NCI-H2227 (cell line): ENCODE measurements around the gene PDE4D.

ENCODE experiments used
- DNase-seq: peaks from one replicate; lab custom pipeline; 2025; ENCODE audit not compliant: unreplicated experiment; lab: John Stamatoyannopoulos, UW

PDE4D gene

GRCh38 chr5:59346514-59346913, 547.0 kb downstream of the PDE4D start:
- no peak for DNase-seq

DNA sequence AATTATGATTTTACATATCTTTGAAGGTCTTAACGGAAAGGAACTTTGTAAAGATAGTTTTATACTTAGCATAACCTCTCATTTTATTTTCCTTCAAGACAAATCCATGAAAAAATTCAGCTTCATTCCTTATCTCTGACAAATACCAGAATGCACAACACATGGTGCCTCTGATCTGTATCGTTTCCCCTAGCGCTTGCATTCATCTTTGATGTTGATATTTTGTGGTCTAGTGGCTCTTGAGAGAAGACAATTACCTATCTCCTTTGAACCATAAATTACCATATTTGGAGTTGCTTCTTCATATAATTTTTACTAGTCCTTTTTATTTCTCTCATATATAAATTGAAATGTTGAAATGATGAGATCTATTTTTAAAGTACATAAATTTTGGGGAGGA, 551.3 kb downstream of the PDE4D start:
- no peak for DNase-seq

- no peak for DNase-seq
Observed at GRCh38 chr5:59341760-59342159, 551.8 kb downstream of the PDE4D start.

- DNase-seq, result no peak
Observed at GRCh38 chr5:59341155-59341554, 552.4 kb downstream of the PDE4D start.

DNA sequence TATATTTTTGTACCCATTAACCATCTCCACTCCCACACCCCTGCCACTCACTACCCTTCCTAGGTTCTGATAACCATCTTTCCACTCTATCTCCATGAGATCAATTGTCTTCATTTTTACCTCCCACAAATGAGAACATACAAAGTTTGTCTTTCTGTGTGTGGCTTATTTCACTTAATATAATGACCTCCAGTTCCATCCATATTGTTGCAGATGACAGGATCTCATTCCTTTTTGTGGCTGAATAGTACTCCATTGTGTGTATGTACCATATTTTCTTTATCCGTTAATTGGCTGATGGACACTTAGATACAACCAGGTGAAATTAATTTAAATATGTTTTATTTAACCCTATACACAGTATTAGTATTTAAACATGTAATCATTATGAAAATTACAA, 552.9 kb downstream of the PDE4D start:
- DNase-seq, result no peak

GRCh38 chr5:59337240-59337639, 556.3 kb downstream of the PDE4D start:
- DNase-seq, result no peak

DNA sequence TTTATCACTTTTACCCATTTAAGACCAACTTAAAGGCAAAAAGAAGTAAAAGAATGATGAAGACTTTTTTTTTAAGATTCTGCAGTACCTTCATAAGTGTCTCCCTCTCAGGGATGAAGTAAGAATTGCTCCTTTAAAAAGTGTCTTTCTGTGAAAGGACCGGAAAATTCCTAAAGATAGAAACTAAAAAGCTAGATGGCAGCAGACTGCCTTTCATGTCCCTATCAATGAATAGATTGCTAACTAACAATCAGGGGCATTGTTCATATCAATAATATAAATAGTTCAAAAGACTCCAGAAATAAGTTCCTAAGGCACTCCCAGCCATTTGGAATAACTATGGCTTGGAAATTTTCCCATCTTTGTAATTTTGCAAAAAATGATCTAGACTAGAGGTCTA, 558.0 kb downstream of the PDE4D start:
- DNase-seq, result no peak

DNA sequence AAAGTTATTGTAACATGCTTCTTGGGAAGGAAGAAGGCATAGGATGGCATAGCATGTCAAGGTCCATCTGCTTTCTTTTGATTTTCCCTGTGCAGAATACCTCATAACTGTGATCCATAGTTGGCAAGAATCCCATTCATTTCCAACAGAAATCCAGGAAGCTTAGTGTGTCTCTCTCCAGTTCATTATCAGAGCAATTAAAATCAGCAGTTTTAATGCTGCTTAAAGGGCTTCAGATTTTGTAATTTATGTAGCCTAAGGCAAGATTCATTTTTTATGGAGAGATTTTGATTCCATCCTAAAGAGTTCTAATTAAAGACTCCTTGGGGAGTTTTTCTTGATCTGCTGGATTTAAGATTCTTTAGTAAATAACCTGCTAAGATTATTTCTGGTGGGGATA, 560.1 kb downstream of the PDE4D start:
- DNase-seq, result no peak

DNA sequence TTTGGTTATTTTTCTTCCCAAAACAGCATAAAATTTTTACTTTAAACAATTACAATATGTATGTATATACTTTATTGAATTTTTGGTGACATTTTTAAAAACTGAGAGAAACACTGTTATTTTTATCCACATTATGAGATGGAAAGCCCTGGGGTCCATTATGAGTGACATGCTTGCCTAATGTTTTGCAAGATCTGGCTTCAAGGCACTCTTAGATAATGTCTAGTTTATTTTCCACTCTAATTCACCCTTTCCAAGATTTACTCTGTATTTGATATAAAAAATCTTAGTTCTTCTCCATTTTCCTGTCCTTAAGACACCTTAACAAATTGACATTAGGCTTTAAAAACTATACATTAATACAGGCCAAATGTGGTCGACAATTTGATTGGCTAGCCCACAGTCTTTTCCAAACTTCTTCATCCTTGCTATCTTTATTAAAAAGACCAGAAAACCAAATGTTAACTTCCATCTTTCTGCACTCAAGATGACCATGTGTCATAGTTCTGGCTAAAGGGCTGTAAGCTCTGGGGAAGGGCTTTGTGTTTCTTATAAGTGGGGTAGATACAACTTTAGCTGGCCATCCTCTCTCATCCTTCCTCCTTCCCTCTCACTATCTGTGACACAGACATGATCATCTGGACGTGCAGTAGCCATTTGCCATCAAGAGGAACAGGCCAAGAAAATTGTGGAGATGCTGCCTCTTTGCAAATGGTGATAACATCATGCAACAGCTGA, 561.1 kb downstream of the PDE4D start:
- no peak for DNase-seq

- DNase-seq, result no peak
Observed at GRCh38 chr5:59330680-59331079, 562.8 kb downstream of the PDE4D start.

GRCh38 chr5:59328709-59329296, 564.7 kb downstream of the PDE4D start:
- DNase-seq, result peak; percentile 14

- DNase-seq, result no peak
Observed at GRCh38 chr5:59327191-59327980, 566.1 kb downstream of the PDE4D start.

- no peak for DNase-seq
Observed at GRCh38 chr5:59326596-59326995, 566.9 kb downstream of the PDE4D start.

GRCh38 chr5:59325070-59325469, 568.5 kb downstream of the PDE4D start:
- no peak for DNase-seq

DNA sequence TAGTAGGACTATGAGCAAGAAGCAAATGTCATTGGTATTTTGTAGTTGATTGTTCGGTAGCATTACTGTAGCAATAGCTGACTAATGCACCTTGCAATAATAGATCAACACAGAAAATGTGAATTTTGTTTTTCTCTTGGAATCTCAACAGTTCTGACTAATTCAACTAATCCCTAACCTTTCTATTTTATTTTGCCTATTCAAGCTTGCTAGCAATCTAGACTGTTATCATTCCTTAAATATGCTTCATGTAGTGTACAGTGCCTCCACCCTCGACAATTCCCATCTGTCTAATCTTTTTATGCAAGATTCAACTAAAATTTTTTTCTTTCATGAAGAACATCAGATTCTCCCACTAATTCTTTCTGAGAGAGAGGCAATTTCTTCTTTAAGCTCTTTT, 570.6 kb downstream of the PDE4D start:
- DNase-seq, result no peak

DNA sequence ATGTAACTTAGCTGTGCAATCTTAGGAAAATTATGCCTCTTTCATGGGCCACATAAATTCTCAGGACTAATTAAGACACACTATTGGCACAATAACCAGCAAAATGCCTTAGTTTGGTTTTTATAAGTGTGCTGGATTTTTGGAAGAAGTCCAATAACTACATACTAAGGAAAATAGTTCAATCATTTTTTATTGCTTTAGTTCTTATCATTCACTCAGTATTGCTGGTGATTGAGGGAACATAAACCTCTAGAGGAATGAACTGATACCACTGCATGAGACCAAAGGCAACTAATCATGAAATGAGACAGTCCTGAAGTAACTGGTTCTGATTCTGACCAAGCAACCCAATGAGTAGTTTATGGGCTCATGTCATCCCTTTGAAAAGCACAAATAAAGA, 571.5 kb downstream of the PDE4D start:
- DNase-seq, result no peak

GRCh38 chr5:59321642-59322041, 571.9 kb downstream of the PDE4D start:
- DNase-seq, result no peak

DNA sequence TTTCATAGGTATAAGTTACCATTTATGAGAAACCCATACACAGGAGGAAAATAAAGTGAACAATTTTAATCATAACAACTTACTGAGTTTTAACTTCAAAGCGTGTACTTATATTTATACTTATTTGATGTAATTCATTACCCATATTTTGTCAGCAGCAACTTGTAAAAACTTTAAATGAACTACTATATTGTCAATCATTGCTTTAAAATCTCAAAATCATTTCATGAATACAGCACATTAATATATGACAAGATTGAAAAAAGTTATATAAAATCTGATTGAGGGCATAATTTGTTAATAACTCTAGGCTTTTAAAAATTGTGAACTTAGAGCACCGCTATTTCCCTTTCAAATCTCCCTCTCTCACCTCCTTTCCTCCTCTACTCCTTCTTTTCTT, 573.1 kb downstream of the PDE4D start:
- DNase-seq, result no peak

DNA sequence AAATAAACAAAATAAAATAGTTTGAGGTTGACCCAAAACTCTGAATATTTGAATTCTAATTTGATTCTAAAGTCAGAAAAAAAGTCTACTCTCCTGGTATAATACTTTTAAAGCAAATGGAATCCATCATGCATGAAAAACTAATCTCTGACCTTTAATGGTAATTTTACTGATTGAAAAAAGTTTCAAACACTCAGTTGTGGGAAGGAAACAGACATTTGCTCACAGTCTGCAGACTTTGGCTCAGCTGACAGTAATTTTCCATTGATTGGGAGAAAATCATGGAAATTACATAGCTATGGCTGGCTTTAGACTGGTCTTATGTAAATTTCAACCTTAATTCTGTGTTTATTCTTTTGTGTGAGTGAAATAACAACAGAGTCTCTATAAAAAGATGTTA, 574.3 kb downstream of the PDE4D start:
- no peak for DNase-seq

DNA sequence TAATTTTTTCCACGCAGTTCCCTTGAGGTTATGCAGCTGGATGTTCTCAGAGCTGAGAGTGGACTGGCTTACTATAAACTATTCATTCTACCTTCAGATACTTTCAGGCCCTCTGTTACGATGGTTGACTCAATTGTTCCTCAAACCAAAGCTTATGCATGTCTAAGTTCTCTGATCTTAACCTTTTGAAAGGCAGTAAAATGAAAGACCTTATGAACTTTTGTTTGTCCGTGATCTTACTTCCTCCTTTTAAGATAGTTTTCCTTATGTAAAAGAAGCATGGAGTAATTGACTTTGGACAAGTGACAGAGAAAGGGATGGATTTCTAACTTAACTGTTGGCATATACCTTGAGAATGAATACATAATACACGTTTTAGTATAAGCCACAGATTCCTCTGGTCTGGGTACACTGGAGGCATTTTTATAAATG, 575.7 kb downstream of the PDE4D start:
- no peak for DNase-seq

GRCh38 chr5:59317023-59317773, 576.3 kb downstream of the PDE4D start:
- peak; percentile 34 for DNase-seq
